Thoracic aorta (tissue), 2 donors: ENCODE data around the gene CRIP1. TPM values are rescaled to one million over a fixed set of nuclear protein-coding genes. Genes with fewer than 3 reads are reported as not detected.
A peak's percentile ranks its signal among the peaks of the same experiment; 100 is the strongest.

Experiments
- ATAC-seq: fragments of 150-250 bp; one replicate; pipeline ENCODE4 v1.8.0; 2017; ENCODE audit warnings: low read depth; ENCODE audit not compliant: insufficient number of reproducible peaks, low FRiP score
- DNase-seq: peaks from one replicate; pipeline ENCODE4 v3.0.0-alpha.2; 2020; ENCODE audit warnings: low spot score
- H3K27ac ChIP-seq, 2 donors: fragments of 200-600 bp; sonication (generic); 1 replicate in 1 of 2; 2 replicates in 1 of 2; pipeline ENCODE4 v1.5.1; 2016; ENCODE audit warnings: mild to moderate bottlenecking in 2 of 2, moderate library complexity in 2 of 2
- H3K27me3 ChIP-seq: fragments of 200-600 bp; sonication (generic); replicated peaks from 2 replicates; pipeline ENCODE4 v1.6.0; 2016; ENCODE audit warnings: mild to moderate bottlenecking; ENCODE audit not compliant: insufficient read depth
- H3K36me3 ChIP-seq: fragments of 200-600 bp; sonication (generic); one replicate; pipeline ENCODE4 v1.5.1; 2016
- H3K4me1 ChIP-seq, 2 donors: fragments of 200-600 bp; sonication (generic); 1 replicate in 1 of 2; 2 replicates in 1 of 2; pipeline versions ENCODE4 v1.5.1 to v1.6.0; 2016; ENCODE audit warnings: low read depth in 2 of 2, mild to moderate bottlenecking in 1 of 2; ENCODE audit not compliant: control insufficient read depth in 1 of 2
- H3K4me3 ChIP-seq: fragments of 200-600 bp; sonication (generic); 2 replicates; pipeline ENCODE4 v1.5.1; 2016; ENCODE audit warnings: mild to moderate bottlenecking
- H3K9me3 ChIP-seq: fragments of 200-600 bp; sonication (generic); 2 replicates; pipeline ENCODE4 v1.5.1; 2016
- CTCF ChIP-seq: fragments of 200-600 bp; sonication (generic); IDR thresholded peaks from one replicate; pipeline ENCODE4 v1.5.1; 2019; ENCODE audit warnings: antibody characterized with exemption
- total RNA-seq, 2 donors: library from RNA; depleted of rRNA; stranded (reverse); fragments of >200 nt; gene quantifications; one replicate each; pipeline versions ENCODE4 v1.1.0 to v1.2.3, GENCODE V29; 2016

CRIP1 gene
- total RNA-seq, 2 donors from 2014 or later: 75.4 to 325 TPM

- peak overlapping the region; percentile 97 to 100 for H3K27ac ChIP-seq
- ATAC-seq (no peak), DNase-seq (no peak)
- no peak for TF ChIP-seq CTCF
- no peaks in the 10 kb centered on the region for H3K9me3 ChIP-seq
- peaks cover 5% of the 10 kb centered on the region for H3K36me3 ChIP-seq
- peaks cover 40 to 92% of the 10 kb centered on the region in 2 donors for H3K4me1 ChIP-seq
- no peaks in the 10 kb centered on the region for H3K27me3 ChIP-seq
- H3K4me3 ChIP-seq: no peak overlapping the region
Measured at GRCh38 chr14:105484069-105484996, 2.4 kb upstream of the CRIP1 start.

GRCh38 chr14:105484997-105485393 lies 1.7 kb upstream of the CRIP1 start:
- H3K27ac ChIP-seq: peak overlapping the region in 1 of 2 donors; percentile 100

GRCh38 chr14:105485739-105486162 lies 935 bp upstream of the CRIP1 start:
- Histone ChIP-seq H3K4me1 (peaks cover 42 to 92% of the 10 kb centered on the region in 2 donors), H3K4me3 (no peak overlapping the region), H3K27me3 (no peaks in the 10 kb centered on the region), H3K9me3 (no peaks in the 10 kb centered on the region), H3K36me3 (no peaks in the 10 kb centered on the region), H3K27ac (peak overlapping the region; percentile 74 to 100)
- no peak for ATAC-seq
- TF ChIP-seq CTCF: no peak
- DNase-seq: no peak

More at GRCh38 chr14:105484997-105485393, 1.7 kb upstream of the CRIP1 start:
- Histone ChIP-seq H3K36me3 (no peaks in the 10 kb centered on the region), H3K4me1 (peaks cover 42 to 97% of the 10 kb centered on the region in 2 donors), H3K9me3 (no peaks in the 10 kb centered on the region), H3K27me3 (no peaks in the 10 kb centered on the region), H3K4me3 (no peak overlapping the region)
- DNase-seq: no peak
- no peak for TF ChIP-seq CTCF
- no peak for ATAC-seq

GRCh38 chr14:105486974-105487448 lies 325 bp downstream of the CRIP1 start:
- Histone ChIP-seq H3K4me1 (peaks cover 43 to 87% of the 10 kb centered on the region in 2 donors), H3K27ac (peak overlapping the region; percentile 74 to 100)
- no peak for ATAC-seq

More at GRCh38 chr14:105486974-105487448, 325 bp downstream of the CRIP1 start:
- DNase-seq: no peak
- no peaks in the 10 kb centered on the region for H3K27me3 ChIP-seq
- no peak for TF ChIP-seq CTCF
- H3K36me3 ChIP-seq: no peaks in the 10 kb centered on the region
- H3K9me3 ChIP-seq: no peaks in the 10 kb centered on the region
- H3K4me3 ChIP-seq: peak overlapping the region; percentile 82
